PC-9 (cell line): Measurements from ENCODE around the gene AK3.

Experiments
- CTCF ChIP-seq: fragments of 200-600 bp; sonication (generic); conservative IDR thresholded peaks from 2 replicates; pipeline ENCODE4 v1.6.1; 2017; ENCODE audit warnings: mixed run types, antibody characterized with exemption, mild to moderate bottlenecking, moderate library complexity
- EZH2 ChIP-seq: fragments of 200-600 bp; sonication (generic); IDR thresholded peaks from 2 replicates; pipeline ENCODE4 v1.8.0; 2017; ENCODE audit warnings: antibody characterized with exemption, low read depth

- no peak for TF ChIP-seq CTCF
- no peak for TF ChIP-seq EZH2
Observed at GRCh38 chr9:4780651-4781050, 39.6 kb upstream of the AK3 start.
